ENCODE data around the gene ITGA11.

Gene ITGA11

GRCh38 chr15:68413363-68414205 lies 18.4 kb downstream of the ITGA11 start:
- TF ChIP-seq, protein P1, sequence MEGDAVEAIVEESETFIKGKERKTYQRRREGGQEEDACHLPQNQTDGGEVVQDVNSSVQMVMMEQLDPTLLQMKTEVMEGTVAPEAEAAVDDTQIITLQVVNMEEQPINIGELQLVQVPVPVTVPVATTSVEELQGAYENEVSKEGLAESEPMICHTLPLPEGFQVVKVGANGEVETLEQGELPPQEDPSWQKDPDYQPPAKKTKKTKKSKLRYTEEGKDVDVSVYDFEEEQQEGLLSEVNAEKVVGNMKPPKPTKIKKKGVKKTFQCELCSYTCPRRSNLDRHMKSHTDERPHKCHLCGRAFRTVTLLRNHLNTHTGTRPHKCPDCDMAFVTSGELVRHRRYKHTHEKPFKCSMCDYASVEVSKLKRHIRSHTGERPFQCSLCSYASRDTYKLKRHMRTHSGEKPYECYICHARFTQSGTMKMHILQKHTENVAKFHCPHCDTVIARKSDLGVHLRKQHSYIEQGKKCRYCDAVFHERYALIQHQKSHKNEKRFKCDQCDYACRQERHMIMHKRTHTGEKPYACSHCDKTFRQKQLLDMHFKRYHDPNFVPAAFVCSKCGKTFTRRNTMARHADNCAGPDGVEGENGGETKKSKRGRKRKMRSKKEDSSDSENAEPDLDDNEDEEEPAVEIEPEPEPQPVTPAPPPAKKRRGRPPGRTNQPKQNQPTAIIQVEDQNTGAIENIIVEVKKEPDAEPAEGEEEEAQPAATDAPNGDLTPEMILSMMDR (IDR thresholded peaks at IDR 0.05; ENCODE audit: low read depth, low read length, missing control alignments), result no peak
- H3K4me3 ChIP-seq (replicated peaks; ENCODE audit: low read depth, low read length), result no peak overlapping the region
- DNase-seq (ENCODE audit: extremely low read depth, low read depth), result no peak

- no peak overlapping the region for H3K4me3 ChIP-seq (replicated peaks; ENCODE audit: low read depth, low read length)
- TF ChIP-seq, protein P1 (IDR thresholded peaks at IDR 0.05; ENCODE audit: low read depth, low read length, missing control alignments), result no peak
- no peak for DNase-seq (ENCODE audit: extremely low read depth, low read depth)
These were observed 19.7 kb downstream of the ITGA11 start for GRCh38 chr15:68412218-68412617.

- TF ChIP-seq, protein P1 (IDR thresholded peaks at IDR 0.05; ENCODE audit: low read depth, low read length, missing control alignments), result no peak
- no peak for DNase-seq (ENCODE audit: extremely low read depth, low read depth)
- no peak overlapping the region for H3K4me3 ChIP-seq (replicated peaks; ENCODE audit: low read depth, low read length)
These were observed 20.2 kb downstream of the ITGA11 start for GRCh38 chr15:68411735-68412134.

DNA sequence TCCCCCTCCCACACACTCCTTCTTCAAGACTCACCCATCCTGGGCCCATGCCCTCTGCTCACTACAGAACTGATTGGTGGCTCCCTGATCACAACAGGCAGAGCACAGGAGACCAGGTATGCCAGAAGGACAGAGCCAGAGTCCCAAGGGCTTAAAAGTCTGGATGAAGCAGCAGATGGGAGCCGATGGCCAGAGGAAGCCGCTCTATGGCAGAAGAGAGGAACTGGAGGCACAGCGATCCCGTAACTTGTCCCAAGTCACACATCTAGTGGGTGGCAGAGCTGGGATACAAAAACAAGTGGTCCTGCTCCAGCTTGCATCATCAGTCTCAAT lies 20.7 kb downstream of the ITGA11 start:
- no peak for DNase-seq (ENCODE audit: extremely low read depth, low read depth)
- TF ChIP-seq, protein P1 (IDR thresholded peaks at IDR 0.05; ENCODE audit: low read depth, low read length, missing control alignments), result no peak

GRCh38 chr15:68410466-68411342 lies 21.3 kb downstream of the ITGA11 start:
- no peak overlapping the region for H3K4me3 ChIP-seq (replicated peaks; ENCODE audit: low read depth, low read length)
- DNase-seq (ENCODE audit: extremely low read depth, low read depth), result no peak
- TF ChIP-seq, protein P1 (IDR thresholded peaks at IDR 0.05; ENCODE audit: low read depth, low read length, missing control alignments), result no peak

More for the DNA sequence above, 20.7 kb downstream of the ITGA11 start:
- no peak overlapping the region for H3K4me3 ChIP-seq (replicated peaks; ENCODE audit: low read depth, low read length)

DNA sequence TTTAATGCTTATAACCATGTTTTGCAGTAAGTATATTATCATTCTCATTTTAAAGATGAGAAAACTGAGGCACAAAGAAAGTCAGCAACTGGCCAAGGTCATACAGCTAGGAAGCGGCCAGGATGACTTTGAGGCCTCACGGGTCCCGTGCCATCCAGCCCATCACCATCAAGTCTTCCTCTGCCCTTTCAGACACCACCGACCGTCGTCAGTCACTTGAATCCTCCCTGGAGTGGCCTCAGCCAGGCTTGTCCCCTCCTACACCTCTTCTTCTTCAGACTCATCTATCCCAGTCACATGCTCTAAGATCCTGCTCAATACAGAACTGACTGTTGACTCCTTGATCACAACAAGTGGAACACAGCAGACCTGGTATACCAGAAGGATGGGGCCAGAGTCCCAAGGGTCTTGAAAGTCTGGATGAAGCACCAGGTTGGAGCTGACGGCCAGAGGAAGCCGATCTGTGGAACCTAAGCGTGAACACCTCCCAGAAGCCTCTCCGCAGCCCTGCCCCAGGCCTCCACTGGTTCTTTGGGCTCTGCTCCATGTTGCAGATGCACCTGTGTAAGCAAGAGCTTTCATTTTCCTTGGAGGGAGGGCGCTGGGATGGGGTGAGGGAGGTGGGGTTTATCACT lies 22.1 kb downstream of the ITGA11 start:
- no peak for DNase-seq (ENCODE audit: extremely low read depth, low read depth)
- H3K4me3 ChIP-seq (replicated peaks; ENCODE audit: low read depth, low read length), result no peak overlapping the region
- TF ChIP-seq, protein P1 (IDR thresholded peaks at IDR 0.05; ENCODE audit: low read depth, low read length, missing control alignments), result no peak

All from HFF-Myc (cell line).